NCI-H2171 treated with DMSO at 0.1 percent for 48 hours (cell line): ENCODE results near the gene CAPRIN2.

ENCODE experiments used
- DNase-seq: peaks from one replicate; lab custom pipeline; 2025; lab: John Stamatoyannopoulos, UW

Gene CAPRIN2, protein sequence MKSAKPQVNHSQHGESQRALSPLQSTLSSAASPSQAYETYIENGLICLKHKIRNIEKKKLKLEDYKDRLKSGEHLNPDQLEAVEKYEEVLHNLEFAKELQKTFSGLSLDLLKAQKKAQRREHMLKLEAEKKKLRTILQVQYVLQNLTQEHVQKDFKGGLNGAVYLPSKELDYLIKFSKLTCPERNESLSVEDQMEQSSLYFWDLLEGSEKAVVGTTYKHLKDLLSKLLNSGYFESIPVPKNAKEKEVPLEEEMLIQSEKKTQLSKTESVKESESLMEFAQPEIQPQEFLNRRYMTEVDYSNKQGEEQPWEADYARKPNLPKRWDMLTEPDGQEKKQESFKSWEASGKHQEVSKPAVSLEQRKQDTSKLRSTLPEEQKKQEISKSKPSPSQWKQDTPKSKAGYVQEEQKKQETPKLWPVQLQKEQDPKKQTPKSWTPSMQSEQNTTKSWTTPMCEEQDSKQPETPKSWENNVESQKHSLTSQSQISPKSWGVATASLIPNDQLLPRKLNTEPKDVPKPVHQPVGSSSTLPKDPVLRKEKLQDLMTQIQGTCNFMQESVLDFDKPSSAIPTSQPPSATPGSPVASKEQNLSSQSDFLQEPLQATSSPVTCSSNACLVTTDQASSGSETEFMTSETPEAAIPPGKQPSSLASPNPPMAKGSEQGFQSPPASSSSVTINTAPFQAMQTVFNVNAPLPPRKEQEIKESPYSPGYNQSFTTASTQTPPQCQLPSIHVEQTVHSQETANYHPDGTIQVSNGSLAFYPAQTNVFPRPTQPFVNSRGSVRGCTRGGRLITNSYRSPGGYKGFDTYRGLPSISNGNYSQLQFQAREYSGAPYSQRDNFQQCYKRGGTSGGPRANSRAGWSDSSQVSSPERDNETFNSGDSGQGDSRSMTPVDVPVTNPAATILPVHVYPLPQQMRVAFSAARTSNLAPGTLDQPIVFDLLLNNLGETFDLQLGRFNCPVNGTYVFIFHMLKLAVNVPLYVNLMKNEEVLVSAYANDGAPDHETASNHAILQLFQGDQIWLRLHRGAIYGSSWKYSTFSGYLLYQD

GRCh38 chr12:30754750-30755394, at the start of gene CAPRIN2:
CAPRIN2 (minus strand) TSS chr12:30754951; CDS start chr12:30753520, 1,431 bp downstream.
- DNase-seq: peak; percentile 94

GRCh38 chr12:30797689-30798088, 42.9 kb upstream of the CAPRIN2 start:
- no peak for DNase-seq

- no peak for DNase-seq
These were observed 42.2 kb upstream of the CAPRIN2 start for GRCh38 chr12:30796891-30797371.

- DNase-seq: peak; percentile 51
These were observed 41.6 kb upstream of the CAPRIN2 start for GRCh38 chr12:30796313-30796780.

- no peak for DNase-seq
These were observed 40.9 kb upstream of the CAPRIN2 start for GRCh38 chr12:30795410-30796312.

GRCh38 chr12:30794591-30795409, 40.0 kb upstream of the CAPRIN2 start:
- DNase-seq: no peak

DNA sequence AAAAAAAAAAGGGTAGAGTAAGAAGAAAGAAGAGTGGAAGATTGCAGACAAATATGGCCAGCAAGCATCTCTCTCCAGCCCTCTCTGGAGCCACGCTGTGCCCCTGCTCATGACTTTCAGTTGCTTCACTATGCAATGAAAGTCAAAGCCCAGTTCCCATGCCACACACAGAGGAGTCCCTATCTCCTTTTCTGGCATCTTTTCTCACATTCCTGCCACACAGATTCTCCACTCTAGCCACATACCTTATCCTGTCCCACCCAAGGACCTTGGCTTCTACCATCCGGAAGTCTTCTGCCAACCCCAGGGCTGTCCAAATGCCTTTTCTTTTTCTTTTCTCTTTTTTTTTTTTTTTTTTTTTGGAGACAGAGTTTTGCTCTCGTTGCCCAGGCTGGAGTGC, 39.3 kb upstream of the CAPRIN2 start:
- DNase-seq: no peak

- DNase-seq: no peak
These were observed 38.1 kb upstream of the CAPRIN2 start for GRCh38 chr12:30792648-30793499.

DNA sequence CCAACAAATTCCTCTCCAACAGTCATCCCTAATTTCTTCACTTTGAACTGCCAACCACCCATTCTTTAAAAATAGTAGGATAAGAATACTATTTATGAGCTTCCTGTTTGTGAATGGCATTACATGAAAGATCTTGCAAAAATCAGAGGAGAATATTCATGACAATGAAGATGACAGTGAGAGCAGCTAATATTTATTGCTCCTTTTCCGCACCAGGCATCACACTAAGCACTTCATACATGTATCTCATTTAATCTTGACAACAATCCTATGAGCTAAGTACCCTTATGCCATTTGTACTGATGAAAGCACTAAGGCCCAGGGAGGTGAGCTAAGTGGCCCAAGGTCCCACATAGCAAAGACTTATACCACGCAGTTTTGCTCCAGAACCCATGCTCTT, 37.3 kb upstream of the CAPRIN2 start:
- DNase-seq: no peak

GRCh38 chr12:30788754-30789153, 34.0 kb upstream of the CAPRIN2 start:
- no peak for DNase-seq

- DNase-seq: no peak
These were observed 30.9 kb upstream of the CAPRIN2 start for GRCh38 chr12:30785630-30786029.

DNA sequence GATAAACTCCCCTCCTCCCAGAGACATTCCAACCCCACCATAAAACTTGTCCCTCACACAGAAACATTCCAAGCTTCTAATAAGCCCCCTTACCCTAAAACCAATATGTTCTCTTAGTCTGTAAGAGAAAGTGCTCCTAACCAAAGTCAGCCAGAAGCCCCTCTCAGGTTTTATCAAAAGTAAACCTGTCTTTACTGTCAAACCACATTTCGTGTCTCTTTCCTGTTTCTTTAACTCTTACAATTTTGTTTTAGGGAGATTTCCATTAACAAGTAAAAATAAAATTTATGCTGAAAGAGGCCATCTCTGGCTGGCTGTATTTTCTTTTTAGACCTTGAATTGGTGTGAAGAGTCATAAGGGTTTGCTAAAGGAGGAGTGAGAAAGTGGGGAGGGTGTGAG, 29.8 kb upstream of the CAPRIN2 start:
- DNase-seq: no peak

- no peak for DNase-seq
These were observed 29.2 kb upstream of the CAPRIN2 start for GRCh38 chr12:30783946-30784345.

GRCh38 chr12:30782316-30783173, 27.8 kb upstream of the CAPRIN2 start:
- no peak for DNase-seq

- DNase-seq: no peak
These were observed 24.8 kb upstream of the CAPRIN2 start for GRCh38 chr12:30779578-30779977.

- no peak for DNase-seq
These were observed 24.4 kb upstream of the CAPRIN2 start for GRCh38 chr12:30779178-30779577.

DNA sequence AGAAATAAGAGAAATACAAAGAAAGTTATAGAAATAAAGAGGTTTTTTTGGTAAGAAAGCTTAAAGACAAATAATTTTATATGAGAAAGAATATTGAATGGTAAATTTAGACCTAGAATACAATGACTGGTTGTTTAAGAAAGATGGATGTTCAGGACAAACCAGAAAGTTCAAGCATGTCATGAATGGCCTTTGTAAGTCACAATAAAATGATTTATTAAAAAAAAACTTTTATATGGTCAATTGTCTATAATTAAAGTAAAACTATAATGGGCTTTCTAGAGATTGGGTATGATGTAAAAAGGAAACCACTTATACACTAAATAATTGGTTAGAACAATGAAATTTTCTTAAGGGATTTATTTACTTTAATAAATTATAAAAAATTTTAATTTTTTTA, 19.8 kb upstream of the CAPRIN2 start:
- no peak for DNase-seq

DNA sequence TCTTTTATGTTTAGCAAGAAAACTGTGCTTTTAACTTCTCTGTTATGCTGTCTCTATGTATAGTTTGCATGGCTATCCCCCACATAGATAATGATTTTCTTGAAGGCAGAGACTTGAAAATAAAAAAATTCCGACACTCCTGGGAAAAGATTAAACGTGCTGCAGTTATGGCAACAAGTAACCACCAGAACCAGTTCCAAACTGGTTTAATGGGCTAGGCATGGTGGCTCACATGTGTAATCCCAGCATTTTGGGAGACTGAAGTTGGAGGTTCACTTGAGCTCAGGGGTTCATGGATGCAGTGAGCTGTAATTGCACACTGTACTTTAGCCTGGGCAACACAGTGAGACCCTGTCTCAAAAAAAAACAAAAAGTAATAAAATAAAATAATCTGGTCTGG, 15.1 kb upstream of the CAPRIN2 start:
- DNase-seq: no peak
